PC-3 (cell line): ENCODE results near the gene FAM163B. TPM values are rescaled to one million over a fixed set of nuclear protein-coding genes. Genes with fewer than 3 reads are reported as not detected.

Source experiments
- ATAC-seq: fragments of 200-7000 bp; cut with Tn5 transposase; 2 replicates; pipeline ENCODE4 v1.9.1; 2020; ENCODE audit warnings: mild to moderate bottlenecking, moderate library complexity
- BruUV-seq: library from RNA; stranded (reverse); fragments of 400-500 nt; replicated peaks from 2 replicates; lab custom pipeline; 2021; lab: Mats Ljungman, UMichigan
- CTCF ChIA-PET: fragments of 300-600 bp; sonication (Branson Sonifier 250); formaldehyde crosslinking; loops from one replicate; lab custom pipeline; 2022; ENCODE audit warnings: antibody characterized with exemption; lab: Charles Lee
- POLR2A ChIA-PET: fragments of 300-600 bp; sonication (Branson Sonifier 250); formaldehyde crosslinking; loops from one replicate; lab custom pipeline; 2022; ENCODE audit warnings: antibody characterized with exemption; ENCODE audit not compliant: unreplicated experiment; lab: Charles Lee
- DNase-seq: peaks from one replicate; pipeline ENCODE4 v3.0.0-alpha.2; 2015
- H2AFZ ChIP-seq: fragments of 300-600 bp; sonication (generic); 2 replicates; pipeline ENCODE4 v1.6.0; 2016; ENCODE audit warnings: antibody characterized with exemption, low read length
- H3F3A ChIP-seq: fragments of 300-600 bp; sonication (generic); one replicate; pipeline ENCODE4 v1.6.0; 2017; ENCODE audit warnings: antibody characterized with exemption, low read length, control low read depth, mild to moderate bottlenecking; ENCODE audit not compliant: unreplicated experiment
- H3K27ac ChIP-seq: fragments of 300-600 bp; sonication (generic); 2 replicates; pipeline ENCODE4 v1.5.1; 2016; ENCODE audit warnings: mild to moderate bottlenecking, low read length
- H3K27me3 ChIP-seq: fragments of 300-600 bp; sonication (generic); 2 replicates; pipeline ENCODE4 v1.6.1; 2016; ENCODE audit warnings: low read length, mixed read lengths
- H3K36me3 ChIP-seq: fragments of 300-600 bp; sonication (generic); 2 replicates; pipeline ENCODE4 v1.6.1; 2016; ENCODE audit warnings: low read depth, mixed run types, low read length, mixed read lengths
- H3K4me1 ChIP-seq: fragments of 300-600 bp; sonication (generic); 2 replicates; pipeline ENCODE4 v1.5.1; 2016; ENCODE audit warnings: low read length; ENCODE audit not compliant: insufficient read depth
- H3K4me2 ChIP-seq: fragments of 300-600 bp; sonication (generic); 2 replicates; pipeline ENCODE4 v1.6.0; 2016; ENCODE audit warnings: low read length
- H3K4me3 ChIP-seq: fragments of 300-600 bp; sonication (generic); 2 replicates; pipeline ENCODE4 v1.5.1; 2016; ENCODE audit warnings: mild to moderate bottlenecking, low read length, mixed read lengths
- H3K79me2 ChIP-seq: fragments of 300-600 bp; sonication (generic); 2 replicates; pipeline ENCODE4 v1.6.1; 2017; ENCODE audit warnings: low read length, mixed read lengths
- H3K9ac ChIP-seq: fragments of 300-600 bp; sonication (generic); 2 replicates; pipeline ENCODE4 v1.6.0; 2016; ENCODE audit warnings: mild to moderate bottlenecking, low read length
- H3K9me2 ChIP-seq: fragments of 300-600 bp; sonication (generic); replicated peaks from 2 replicates; pipeline ENCODE4 v1.6.1; 2016; ENCODE audit warnings: mixed run types, low read length, mixed read lengths
- H3K9me3 ChIP-seq: fragments of 300-600 bp; sonication (generic); 2 replicates; pipeline ENCODE4 v1.6.1; 2016; ENCODE audit warnings: low read length, mixed read lengths
- H4K20me1 ChIP-seq: fragments of 300-600 bp; sonication (generic); 2 replicates; pipeline ENCODE4 v1.6.1; 2016; ENCODE audit warnings: low read length, mixed read lengths
- EZH2 ChIP-seq: fragments of 300-600 bp; sonication (generic); IDR thresholded peaks from one replicate; pipeline ENCODE4 v1.6.1; 2017; ENCODE audit warnings: antibody characterized with exemption, mild to moderate bottlenecking, low read length; ENCODE audit not compliant: unreplicated experiment
- EZH2phosphoT487 ChIP-seq: fragments of 300-600 bp; sonication (generic); IDR thresholded peaks from 2 replicates; pipeline ENCODE4 v1.6.1; 2018; ENCODE audit warnings: mild to moderate bottlenecking, antibody characterized with exemption, low read length, borderline replicate concordance
- intact Hi-C: fragments of 100-400 bp; cut with micrococcal nuclease; formaldehyde crosslinking; loops from 2 replicates; pipeline ENCODE4 v1.9.0; 2023
- total RNA-seq: library from RNA; depleted of rRNA; stranded (reverse); fragments of >200 nt; gene quantifications from 2 replicates; pipeline ENCODE4 v1.2.3, GENCODE V29; 2014
- TF ChIP-seq, protein P1 (sequence below): fragments of 300-600 bp; sonication (generic); conservative IDR thresholded peaks from 2 replicates; pipeline ENCODE4 v1.5.1; 2017; ENCODE audit warnings: antibody characterized with exemption, low read depth, mild to moderate bottlenecking, low read length

Gene FAM163B
- total RNA-seq, 1 experiment from 2014 or later: not detected

DNA sequence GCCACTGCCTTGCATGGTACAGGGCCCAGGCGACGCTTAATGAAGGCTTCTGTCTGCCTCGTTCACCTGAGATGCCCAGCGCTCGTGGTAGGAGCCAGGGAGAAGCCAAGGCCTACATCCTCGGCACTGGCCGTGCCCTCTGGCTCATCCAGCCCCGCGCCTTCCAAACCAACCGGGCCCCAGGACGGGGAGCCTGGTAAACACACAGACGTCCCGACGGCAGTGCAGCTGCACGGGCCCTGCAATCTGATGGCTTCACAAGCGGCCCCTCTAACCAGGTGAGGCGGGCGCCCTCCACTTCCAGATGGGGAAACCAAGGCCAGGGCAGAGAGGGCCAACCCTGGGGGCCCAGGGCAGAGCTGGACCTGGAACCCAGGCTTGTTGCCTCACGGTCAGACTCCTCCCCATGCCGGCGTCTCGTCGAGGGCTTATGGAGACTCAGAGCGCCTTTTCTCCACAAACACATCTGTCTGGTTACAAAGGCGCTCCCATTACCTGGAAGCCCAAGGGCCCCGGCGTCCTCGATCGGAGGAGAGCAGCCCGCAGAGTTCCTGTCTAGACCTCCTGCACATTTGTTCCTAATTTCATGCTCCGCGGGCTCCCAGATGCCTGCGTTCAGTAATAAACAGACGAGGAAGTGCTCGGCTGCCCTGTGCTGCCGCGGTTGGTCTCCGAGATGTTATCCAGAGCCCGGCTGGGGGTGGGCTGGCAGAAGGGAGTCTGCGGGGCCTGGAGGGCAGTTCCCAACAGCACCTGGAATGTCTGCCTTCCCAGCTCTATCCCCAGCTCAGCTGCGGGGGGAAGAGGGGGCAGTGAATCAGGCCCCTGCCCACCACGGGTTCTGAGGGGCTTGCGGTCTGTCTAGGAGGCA lies 23.5 kb downstream of the FAM163B start:
- no TSS peak for BruUV-seq
- Histone ChIP-seq H3K4me2 (0 out of 2 replicates have a peak overlapping the region, but pooled peaks have one; percentile 13), H3K9me3 (no peaks in the 10 kb centered on the region), H3F3A (no peaks in the 10 kb centered on the region), H4K20me1 (no peaks in the 10 kb centered on the region), H2AFZ (no peak overlapping the region), H3K4me3 (no peak overlapping the region), H3K27me3 (peaks cover 34% of the 10 kb centered on the region), H3K9ac (no peak overlapping the region), H3K9me2 (no peaks in the 10 kb centered on the region), H3K36me3 (no peaks in the 10 kb centered on the region), H3K27ac (no peak overlapping the region), H3K79me2 (no peaks in the 10 kb centered on the region), H3K4me1 (no peaks in the 10 kb centered on the region)
- ChIA-PET POLR2A (no interaction called here), CTCF (no interaction called here)
- intact Hi-C loops: no loop called here
- no peak for TF ChIP-seq EZH2phosphoT487
- no peak for TF ChIP-seq EZH2
- TF ChIP-seq, protein P1, sequence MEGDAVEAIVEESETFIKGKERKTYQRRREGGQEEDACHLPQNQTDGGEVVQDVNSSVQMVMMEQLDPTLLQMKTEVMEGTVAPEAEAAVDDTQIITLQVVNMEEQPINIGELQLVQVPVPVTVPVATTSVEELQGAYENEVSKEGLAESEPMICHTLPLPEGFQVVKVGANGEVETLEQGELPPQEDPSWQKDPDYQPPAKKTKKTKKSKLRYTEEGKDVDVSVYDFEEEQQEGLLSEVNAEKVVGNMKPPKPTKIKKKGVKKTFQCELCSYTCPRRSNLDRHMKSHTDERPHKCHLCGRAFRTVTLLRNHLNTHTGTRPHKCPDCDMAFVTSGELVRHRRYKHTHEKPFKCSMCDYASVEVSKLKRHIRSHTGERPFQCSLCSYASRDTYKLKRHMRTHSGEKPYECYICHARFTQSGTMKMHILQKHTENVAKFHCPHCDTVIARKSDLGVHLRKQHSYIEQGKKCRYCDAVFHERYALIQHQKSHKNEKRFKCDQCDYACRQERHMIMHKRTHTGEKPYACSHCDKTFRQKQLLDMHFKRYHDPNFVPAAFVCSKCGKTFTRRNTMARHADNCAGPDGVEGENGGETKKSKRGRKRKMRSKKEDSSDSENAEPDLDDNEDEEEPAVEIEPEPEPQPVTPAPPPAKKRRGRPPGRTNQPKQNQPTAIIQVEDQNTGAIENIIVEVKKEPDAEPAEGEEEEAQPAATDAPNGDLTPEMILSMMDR: no peak
- ATAC-seq: no peak
- no peak for DNase-seq

DNA sequence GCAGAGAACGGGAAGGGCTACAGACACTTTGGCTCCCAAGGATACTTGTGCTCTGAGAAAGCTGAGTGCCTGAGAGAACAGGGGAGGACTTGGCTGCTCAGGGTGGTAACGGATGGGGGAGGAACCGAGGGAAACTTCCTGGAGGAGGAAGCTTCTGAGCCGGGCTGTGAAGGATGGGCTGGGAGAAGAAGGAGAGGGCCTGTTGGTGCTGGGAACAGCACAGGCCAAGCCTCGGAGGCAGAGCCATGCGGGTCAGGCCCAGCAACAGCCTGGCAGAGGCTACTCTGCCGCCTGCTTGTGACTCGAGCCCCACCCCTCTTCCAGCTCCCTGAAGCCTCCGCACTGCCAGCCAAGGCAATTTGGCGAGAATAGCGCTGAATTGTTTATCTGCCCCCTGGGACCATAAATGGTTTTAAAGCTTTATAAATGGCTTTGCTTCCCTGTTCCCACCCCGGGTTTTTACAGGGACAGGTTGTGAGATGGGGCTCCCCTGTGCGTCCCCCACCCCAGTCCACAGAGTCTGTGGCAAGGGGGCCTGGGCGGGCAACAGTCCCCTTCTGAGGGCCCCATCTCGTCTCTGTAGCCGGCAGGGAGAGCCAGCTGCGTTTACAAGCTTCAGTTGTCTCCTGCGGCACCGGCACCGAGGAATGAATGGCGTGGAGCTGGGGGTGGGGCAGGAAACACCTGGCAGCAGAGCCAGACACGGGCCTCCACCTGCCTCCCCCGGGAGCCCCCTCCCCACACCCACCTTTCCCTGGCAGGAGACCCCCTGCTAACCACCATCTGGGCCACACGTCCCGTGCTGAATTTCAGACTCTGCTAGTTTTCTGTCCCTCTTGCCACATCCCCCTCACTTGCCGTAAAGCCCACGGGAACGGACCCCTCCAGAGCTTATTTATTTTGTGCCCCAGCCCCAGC lies 24.4 kb downstream of the FAM163B start:
- no peaks in the 10 kb centered on the region for H3K9me3 ChIP-seq
- ATAC-seq (no peak), DNase-seq (no peak)
- BruUV-seq: no TSS peak
- no peaks in the 10 kb centered on the region for H3F3A ChIP-seq
- no peaks in the 10 kb centered on the region for H3K79me2 ChIP-seq
- no peaks in the 10 kb centered on the region for H3K4me1 ChIP-seq
- no peaks in the 10 kb centered on the region for H3K36me3 ChIP-seq
- TF ChIP-seq EZH2phosphoT487: no peak
- TF ChIP-seq, protein P1: no peak
- no peak for TF ChIP-seq EZH2
- H3K27me3 ChIP-seq: peaks cover 34% of the 10 kb centered on the region
- no peak overlapping the region for H2AFZ ChIP-seq
- CTCF ChIA-PET: no interaction called here
- no peaks in the 10 kb centered on the region for H3K9me2 ChIP-seq
- no peak overlapping the region for H3K27ac ChIP-seq
- H3K4me2 ChIP-seq: no peak overlapping the region
- H4K20me1 ChIP-seq: no peaks in the 10 kb centered on the region
- intact Hi-C loops: no loop called here
- H3K4me3 ChIP-seq: no peak overlapping the region
- POLR2A ChIA-PET: no interaction called here
- H3K9ac ChIP-seq: no peak overlapping the region
